Activated CD8-positive, alpha-beta T cell treated with anti-CD3 and anti-CD28 coated beads, Interleukin-2, amount 10 ng/mL, durations not matched to agents 7 days and 5 days (primary cell): Measurements from ENCODE around the gene AQP7. TPM values are rescaled to one million over a fixed set of nuclear protein-coding genes. Genes with fewer than 3 reads are reported as not detected.
A peak's percentile ranks its signal among the peaks of the same experiment; 100 is the strongest.

Experiments used
- ATAC-seq: fragments of 150-1000 bp; cut with Tn5 transposase; one replicate; pipeline ENCODE4 v1.10.0; 2021; ENCODE audit warnings: moderate library complexity
- CTCF ChIA-PET: fragments of 350-600 bp; sonication (Branson Sonifier 250); formaldehyde crosslinking; loops from one replicate; lab custom pipeline; 2021; ENCODE audit warnings: antibody characterized with exemption; lab: Charles Lee
- POLR2A ChIA-PET: fragments of 350-600 bp; sonication (Branson Sonifier 250); formaldehyde crosslinking; loops from one replicate; lab custom pipeline; 2021; ENCODE audit warnings: antibody characterized with exemption; lab: Charles Lee
- DNase-seq: peaks from one replicate; pipeline ENCODE4 v3.0.0-alpha.2; 2020
- H3K27ac Mint-ChIP-seq: one replicate; pipeline ENCODE4 v1.8.0; 2021; ENCODE audit warnings: mild to moderate bottlenecking, mixed read lengths
- H3K27me3 Mint-ChIP-seq: one replicate; pipeline ENCODE4 v1.8.0; 2021; ENCODE audit warnings: low read depth, mixed read lengths
- H3K36me3 Mint-ChIP-seq: one replicate; pipeline ENCODE4 v1.8.0; 2021; ENCODE audit warnings: low read depth, mixed read lengths
- H3K4me1 Mint-ChIP-seq: one replicate; pipeline ENCODE4 v1.8.0; 2021; ENCODE audit warnings: low read depth, mixed read lengths
- H3K4me3 Mint-ChIP-seq: one replicate; pipeline ENCODE4 v1.8.0; 2021; ENCODE audit warnings: mild to moderate bottlenecking, mixed read lengths
- H3K9me3 Mint-ChIP-seq: one replicate; pipeline ENCODE4 v1.8.0; 2022; ENCODE audit warnings: mixed read lengths; ENCODE audit not compliant: insufficient read depth
- total RNA-seq, 2 experiments: library from RNA; stranded (reverse); gene quantifications; one replicate each; pipeline ENCODE4 v1.2.3, GENCODE V29; 2021

Gene AQP7
- total RNA-seq, 2 experiments from 2014 or later, result not detected

GRCh38 chr9:33442125-33442524 lies 39.8 kb upstream of the AQP7 start:
- no peak overlapping the region for H3K27ac Mint-ChIP-seq
- H3K4me1 Mint-ChIP-seq, result peaks cover 49% of the 10 kb centered on the region
- H3K36me3 Mint-ChIP-seq, result peaks cover 15% of the 10 kb centered on the region
- H3K4me3 Mint-ChIP-seq, result no peak overlapping the region
- ATAC-seq, result no peak
- ChIA-PET POLR2A (interaction anchor here (0.6 to 2.0 kb wide), 2 partner anchors 9 to 20 kb away, joined by 4 to 9 read pairs; no protein-coding TSS in a partner anchor), CTCF (interaction anchor here (1.8 kb wide), 1 partner anchor 11 kb away, joined by 7 read pairs; no protein-coding TSS in a partner anchor)
- H3K27me3 Mint-ChIP-seq, result no peaks in the 10 kb centered on the region
- no peak for DNase-seq
- no peaks in the 10 kb centered on the region for H3K9me3 Mint-ChIP-seq

GRCh38 chr9:33440609-33441008 lies 38.2 kb upstream of the AQP7 start:
- no peak overlapping the region for H3K27ac Mint-ChIP-seq
- POLR2A ChIA-PET, result interaction anchor here (2.0 kb wide), 1 partner anchor 8 kb away, joined by 9 read pairs; no protein-coding TSS in a partner anchor

DNA sequence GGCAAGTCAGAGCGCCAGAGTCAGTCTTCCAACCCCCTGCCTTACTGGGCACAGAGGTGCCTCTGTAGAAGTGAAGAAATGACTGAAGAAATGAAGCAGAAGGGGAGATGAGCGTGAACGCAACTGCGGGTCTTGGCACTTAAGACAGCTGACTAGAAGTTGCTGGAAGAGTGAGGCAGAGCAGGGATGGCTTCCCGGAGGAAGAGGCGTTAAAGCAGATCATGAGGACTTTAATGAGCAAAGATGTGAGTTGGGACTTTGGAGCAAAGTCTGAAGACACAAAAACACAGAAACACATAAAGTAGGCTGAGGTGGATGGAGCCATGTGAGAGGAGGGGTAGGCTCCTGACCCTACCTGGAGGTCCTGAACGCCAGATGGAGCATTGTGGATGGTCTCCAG lies 37.8 kb upstream of the AQP7 start:
- H3K4me3 Mint-ChIP-seq, result no peak overlapping the region
- ChIA-PET CTCF (interaction anchor here (1.0 to 1.4 kb wide), 4 partner anchors 13 to 36 kb away, joined by 3 to 6 read pairs (median 5); no protein-coding TSS in a partner anchor), POLR2A (no interaction called here)
- no peak overlapping the region for H3K27ac Mint-ChIP-seq
- peaks cover 2% of the 10 kb centered on the region for H3K27me3 Mint-ChIP-seq
- no peaks in the 10 kb centered on the region for H3K9me3 Mint-ChIP-seq
- H3K4me1 Mint-ChIP-seq, result peaks cover 37% of the 10 kb centered on the region
- DNase-seq (no peak), ATAC-seq (no peak)
- peaks cover 15% of the 10 kb centered on the region for H3K36me3 Mint-ChIP-seq

More at GRCh38 chr9:33440609-33441008, 38.2 kb upstream of the AQP7 start:
- Mint-ChIP-seq H3K36me3 (peaks cover 15% of the 10 kb centered on the region), H3K4me3 (no peak overlapping the region), H3K9me3 (no peaks in the 10 kb centered on the region), H3K27me3 (no peaks in the 10 kb centered on the region), H3K4me1 (peaks cover 39% of the 10 kb centered on the region)
- CTCF ChIA-PET, result interaction anchor here (1.2 to 1.4 kb wide), 3 partner anchors 25 to 37 kb away, joined by 3 to 6 read pairs (median 4); no protein-coding TSS in a partner anchor
- no peak for ATAC-seq
- DNase-seq, result no peak

GRCh38 chr9:33439731-33440130 lies 37.4 kb upstream of the AQP7 start:
- Mint-ChIP-seq H3K9me3 (no peaks in the 10 kb centered on the region), H3K27me3 (peaks cover 2% of the 10 kb centered on the region), H3K27ac (no peak overlapping the region), H3K4me3 (no peak overlapping the region), H3K4me1 (peaks cover 33% of the 10 kb centered on the region), H3K36me3 (peaks cover 15% of the 10 kb centered on the region)
- DNase-seq, result no peak
- POLR2A ChIA-PET, result no interaction called here
- no peak for ATAC-seq
- CTCF ChIA-PET, result interaction anchor here (1.0 to 1.4 kb wide), 4 partner anchors 13 to 36 kb away, joined by 3 to 6 read pairs (median 5); no protein-coding TSS in a partner anchor

DNA sequence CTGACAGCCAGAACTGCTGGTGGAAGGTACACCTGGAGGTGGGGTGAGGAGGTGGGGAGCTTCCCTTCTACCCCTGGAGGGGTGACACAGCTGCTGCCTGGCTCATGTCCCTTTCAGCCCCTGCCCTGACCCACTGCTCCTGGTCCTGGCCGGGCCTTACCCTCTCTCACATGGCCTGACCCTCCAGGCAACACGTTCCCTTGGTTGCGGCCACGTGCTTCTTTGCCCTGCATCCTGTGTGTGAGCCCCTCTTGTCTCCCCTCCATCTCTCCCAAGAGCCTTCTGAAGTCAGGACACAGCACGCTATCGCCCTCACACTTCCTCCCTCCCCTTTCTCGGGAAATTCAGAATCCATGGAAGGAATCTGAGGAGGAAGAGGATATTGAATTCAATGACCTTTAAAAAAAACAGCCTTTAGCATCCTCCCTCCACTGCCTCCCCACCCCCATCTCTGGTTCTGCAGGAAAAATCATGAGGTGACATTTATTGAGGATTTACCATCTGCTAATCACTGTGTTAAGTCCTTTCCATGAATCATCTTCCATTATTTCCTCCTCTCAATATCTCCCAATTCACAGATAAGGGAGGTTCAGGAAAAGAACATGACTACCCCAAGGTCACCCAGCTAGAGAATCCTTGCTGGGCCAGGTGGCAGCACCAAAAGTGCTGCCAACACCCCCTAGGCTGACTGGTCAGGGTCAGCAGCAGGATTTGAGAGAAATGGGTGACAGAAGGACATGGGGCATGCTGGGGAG lies 36.7 kb upstream of the AQP7 start:
- no peak for ATAC-seq
- ChIA-PET POLR2A (no interaction called here), CTCF (interaction anchor here (1.0 to 2.2 kb wide), 5 partner anchors 14 to 35 kb away, joined by 3 to 8 read pairs (median 6); no protein-coding TSS in a partner anchor)
- peaks cover 2% of the 10 kb centered on the region for H3K27me3 Mint-ChIP-seq
- no peak overlapping the region for H3K27ac Mint-ChIP-seq
- no peak for DNase-seq
- H3K9me3 Mint-ChIP-seq, result no peaks in the 10 kb centered on the region
- H3K4me3 Mint-ChIP-seq, result no peak overlapping the region
- H3K4me1 Mint-ChIP-seq, result peaks cover 29% of the 10 kb centered on the region
- peaks cover 15% of the 10 kb centered on the region for H3K36me3 Mint-ChIP-seq

DNA sequence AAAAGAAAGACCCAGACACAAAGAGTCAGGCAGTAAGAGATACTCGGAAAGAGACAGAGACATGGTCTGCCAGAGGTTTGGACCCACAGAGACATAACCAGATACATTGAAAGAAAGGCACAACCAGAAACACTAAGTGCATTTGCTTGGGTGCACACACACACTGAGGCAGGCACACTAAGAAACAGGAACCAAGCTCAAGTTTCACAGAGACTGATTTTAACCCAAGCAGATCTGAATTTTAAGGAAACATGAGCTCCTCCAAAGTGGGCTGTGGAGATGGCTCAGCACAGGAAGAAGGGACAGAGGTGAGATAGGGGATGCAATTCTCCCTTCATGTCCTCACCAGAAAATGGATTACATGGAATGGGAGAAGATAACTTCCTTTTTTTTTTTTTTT lies 35.5 kb upstream of the AQP7 start:
- CTCF ChIA-PET, result interaction anchor here (0.6 to 2.2 kb wide), 6 partner anchors 10 to 719 kb away, joined by 3 to 9 read pairs (median 7); partner anchors contain the start of gene AQP3
- H3K4me3 Mint-ChIP-seq, result no peak overlapping the region
- no peaks in the 10 kb centered on the region for H3K9me3 Mint-ChIP-seq
- peaks cover 2% of the 10 kb centered on the region for H3K27me3 Mint-ChIP-seq
- ATAC-seq, result no peak
- peaks cover 26% of the 10 kb centered on the region for H3K4me1 Mint-ChIP-seq
- peaks cover 11% of the 10 kb centered on the region for H3K36me3 Mint-ChIP-seq
- POLR2A ChIA-PET, result no interaction called here
- H3K27ac Mint-ChIP-seq, result peak overlapping the region; percentile 37
- no peak for DNase-seq

- peaks cover 8% of the 10 kb centered on the region for H3K36me3 Mint-ChIP-seq
- DNase-seq (no peak), ATAC-seq (no peak)
- ChIA-PET POLR2A (interaction anchor here (0.7 kb wide), 1 partner anchor 25 kb away, joined by 4 read pairs; no protein-coding TSS in a partner anchor), CTCF (interaction anchor here (1.4 to 2.2 kb wide), 3 partner anchors 16 to 29 kb away, joined by 6 to 9 read pairs (median 8); no protein-coding TSS in a partner anchor)
- H3K4me3 Mint-ChIP-seq, result no peak overlapping the region
- peaks cover 2% of the 10 kb centered on the region for H3K27me3 Mint-ChIP-seq
- no peaks in the 10 kb centered on the region for H3K9me3 Mint-ChIP-seq
- peak overlapping the region; percentile 67 for H3K27ac Mint-ChIP-seq
- peaks cover 22% of the 10 kb centered on the region for H3K4me1 Mint-ChIP-seq
Measured at GRCh38 chr9:33437205-33437604, 34.8 kb upstream of the AQP7 start.

GRCh38 chr9:33436445-33436844 lies 34.1 kb upstream of the AQP7 start:
- H3K36me3 Mint-ChIP-seq, result peaks cover 6% of the 10 kb centered on the region
- CTCF ChIA-PET, result interaction anchor here (1.8 kb wide), 1 partner anchor 17 kb away, joined by 8 read pairs; no protein-coding TSS in a partner anchor
- ATAC-seq (no peak), DNase-seq (no peak)
- H3K4me3 Mint-ChIP-seq, result no peak overlapping the region
- H3K9me3 Mint-ChIP-seq, result no peaks in the 10 kb centered on the region
- no peak overlapping the region for H3K27ac Mint-ChIP-seq
- POLR2A ChIA-PET, result interaction anchor here (1.8 kb wide), 1 partner anchor 11 kb away, joined by 4 read pairs; the partner anchor contains the start of gene AQP3
- peaks cover 23% of the 10 kb centered on the region for H3K4me1 Mint-ChIP-seq
- peaks cover 2% of the 10 kb centered on the region for H3K27me3 Mint-ChIP-seq

- DNase-seq (no peak), ATAC-seq (no peak)
- ChIA-PET CTCF (interaction anchor here (1.1 to 6.0 kb wide), 4 partner anchors 16 to 61 kb away, joined by 3 to 29 read pairs (median 6); no protein-coding TSS in a partner anchor), POLR2A (interaction anchor here (1.8 kb wide), 1 partner anchor 12 kb away, joined by 4 read pairs; the partner anchor contains the start of gene AQP3)
- Mint-ChIP-seq H3K9me3 (no peaks in the 10 kb centered on the region), H3K27ac (no peak overlapping the region), H3K4me1 (peaks cover 25% of the 10 kb centered on the region), H3K27me3 (peaks cover 2% of the 10 kb centered on the region), H3K36me3 (peaks cover 6% of the 10 kb centered on the region), H3K4me3 (no peak overlapping the region)
Measured at GRCh38 chr9:33435821-33436277, 33.5 kb upstream of the AQP7 start.

- POLR2A ChIA-PET, result interaction anchor here (1.8 kb wide), 1 partner anchor 13 kb away, joined by 4 read pairs; the partner anchor contains the start of gene AQP3
Measured at GRCh38 chr9:33434317-33435105, 32.1 kb upstream of the AQP7 start.

DNA sequence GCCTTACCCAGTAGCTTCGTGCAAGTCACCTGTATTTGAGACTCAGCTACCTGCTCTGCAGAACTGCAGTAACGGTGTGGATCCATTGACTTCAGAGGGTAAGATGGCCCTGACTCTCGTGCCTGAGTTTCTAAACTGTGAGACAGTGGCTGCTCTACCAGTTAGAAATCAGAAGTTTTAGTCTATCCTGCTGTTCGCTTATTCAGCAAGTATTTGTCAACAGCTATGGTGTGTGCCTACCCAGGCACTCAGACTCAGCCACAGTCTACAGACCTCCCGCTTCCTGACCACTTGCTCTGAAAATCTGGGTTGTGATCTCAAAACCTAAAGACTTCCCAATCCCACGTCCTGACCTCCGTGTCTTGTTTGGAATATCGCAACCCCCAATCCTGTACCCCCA lies 31.5 kb upstream of the AQP7 start:
- ChIA-PET POLR2A (no interaction called here), CTCF (interaction anchor here (0.9 to 6.0 kb wide), 6 partner anchors 14 to 59 kb away, joined by 3 to 29 read pairs (median 5); partner anchors contain the start of gene AQP3)
- no peak for ATAC-seq
- Mint-ChIP-seq H3K36me3 (no peaks in the 10 kb centered on the region), H3K27me3 (peaks cover 2% of the 10 kb centered on the region), H3K27ac (no peak overlapping the region), H3K4me1 (peaks cover 14% of the 10 kb centered on the region), H3K9me3 (no peaks in the 10 kb centered on the region), H3K4me3 (no peak overlapping the region)
- no peak for DNase-seq

More at GRCh38 chr9:33434317-33435105, 32.1 kb upstream of the AQP7 start:
- ATAC-seq (no peak), DNase-seq (no peak)
- Mint-ChIP-seq H3K27me3 (peaks cover 2% of the 10 kb centered on the region), H3K27ac (no peak overlapping the region), H3K4me1 (peaks cover 18% of the 10 kb centered on the region), H3K9me3 (no peaks in the 10 kb centered on the region), H3K4me3 (no peak overlapping the region), H3K36me3 (no peaks in the 10 kb centered on the region)
- CTCF ChIA-PET, result interaction anchor here (1.1 to 6.0 kb wide), 5 partner anchors 13 to 59 kb away, joined by 3 to 29 read pairs (median 8); partner anchors contain the start of gene AQP3
